ENCODE data around the gene CREB5. TPM values are rescaled to one million over a fixed set of nuclear protein-coding genes. Genes with fewer than 3 reads are reported as not detected.

The CREB5 gene
- total and polyA plus RNA-seq, 2 of the 13 experiments (the other 11 are each of a cell fraction or from before 2014, with no cell fraction given), result 0.38 to 0.71 TPM

GRCh38 chr7:28812616-28813015, 400.3 kb downstream of the CREB5 start:
- H3K4me2 ChIP-seq (ENCODE audit: low read depth, low read length), result no peak overlapping the region
- ChIA-PET POLR2A (no interaction called here), CTCF (ENCODE audit: low intra/inter-chr PET ratio, low total read pairs) (no interaction called here)
- intact Hi-C loops (cut with micrococcal nuclease; ENCODE audit: unreplicated experiment) (no loop called here), in situ Hi-C loops (cut with HindIII; ENCODE audit: extremely low pct_ligation_motif_present, low pct_unique_long_range_greater_than_20kb) (no loop called here)
- TF ChIP-seq, protein P1, sequence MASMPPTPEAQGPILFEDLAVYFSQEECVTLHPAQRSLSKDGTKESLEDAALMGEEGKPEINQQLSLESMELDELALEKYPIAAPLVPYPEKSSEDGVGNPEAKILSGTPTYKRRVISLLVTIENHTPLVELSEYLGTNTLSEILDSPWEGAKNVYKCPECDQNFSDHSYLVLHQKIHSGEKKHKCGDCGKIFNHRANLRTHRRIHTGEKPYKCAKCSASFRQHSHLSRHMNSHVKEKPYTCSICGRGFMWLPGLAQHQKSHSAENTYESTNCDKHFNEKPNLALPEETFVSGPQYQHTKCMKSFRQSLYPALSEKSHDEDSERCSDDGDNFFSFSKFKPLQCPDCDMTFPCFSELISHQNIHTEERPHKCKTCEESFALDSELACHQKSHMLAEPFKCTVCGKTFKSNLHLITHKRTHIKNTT (CRISPR knock-in tag; IDR thresholded peaks at IDR 0.05), result no peak
- TF ChIP-seq ZNF180 (CRISPR knock-in tag; IDR thresholded peaks at IDR 0.05; ENCODE audit: borderline replicate concordance, low read depth) (no peak), PITX1 (CRISPR knock-in tag; IDR thresholded peaks at IDR 0.05) (no peak), FOSL2 (CRISPR knock-in tag; IDR thresholded peaks at IDR 0.05) (no peak), ZFP37 (CRISPR knock-in tag; IDR thresholded peaks at IDR 0.05; ENCODE audit: borderline replicate concordance) (no peak), ERF (CRISPR knock-in tag; IDR thresholded peaks at IDR 0.05) (no peak), ZNF83 (CRISPR knock-in tag; IDR thresholded peaks at IDR 0.05; ENCODE audit: borderline replicate concordance) (no peak)
- H3K27ac ChIP-seq (ENCODE audit: extremely low read length, insufficient read depth, low read length), result no peak overlapping the region
- no peaks in the 10 kb centered on the region for H3K4me1 ChIP-seq (ENCODE audit: insufficient read depth, low read length)
- WGBS (ENCODE audit: low lambda C conversion rate), result 78% methylated on average over 3 of the region's 3 CpGs
- no peaks in the 10 kb centered on the region for H4K20me1 ChIP-seq (ENCODE audit: insufficient read depth, low read length)
- no peak for DNase-seq (ENCODE audit: low spot score)
- no TSS peak for BruUV-seq (replicated peaks)
- ATAC-seq, result no peak
- no peaks in the 10 kb centered on the region for H3K79me2 ChIP-seq (ENCODE audit: insufficient read depth, low read length)
- no peak overlapping the region for H3K4me3 ChIP-seq (replicated peaks in 1 of 3; ENCODE audit: insufficient read depth in 1 of 3, low read depth in 2 of 3, low read length in 3 of 3)
- 0 out of 5 replicates have a peak, but pooled peaks cover 2 to 7% of the 10 kb centered on the region in 2 experiments for H3K27me3 ChIP-seq (ENCODE audit: control insufficient read depth in 1 of 2, insufficient read depth in 2 of 2, low read length in 2 of 2)
- H3K36me3 ChIP-seq (replicated peaks in 1 of 2; ENCODE audit: control insufficient read depth in 1 of 2, insufficient read depth in 2 of 2, low read length in 2 of 2), result no peaks in the 10 kb centered on the region
- no peak overlapping the region for H2AFZ ChIP-seq (ENCODE audit: low read length)
- H3K9ac ChIP-seq (ENCODE audit: insufficient read depth, low read depth, low read length), result no peak overlapping the region
- no peak for FAIRE-seq
- H3K9me3 ChIP-seq (ENCODE audit: low read length), result no peaks in the 10 kb centered on the region

GRCh38 chr7:28813243-28813962, 401.1 kb downstream of the CREB5 start:
- no peak for TF ChIP-seq TP53 (CRISPR knock-in tag; conservative IDR thresholded peaks at IDR 0.05)
- no peak for TF ChIP-seq ZNF143 (CRISPR knock-in tag; IDR thresholded peaks at IDR 0.05)
- no peak for TF ChIP-seq MED1 (CRISPR knock-in tag; IDR thresholded peaks at IDR 0.05)
- no peak for TF ChIP-seq RFX3 (CRISPR knock-in tag; IDR thresholded peaks at IDR 0.05)
- TF ChIP-seq SMYD3 (CRISPR knock-in tag; IDR thresholded peaks at IDR 0.05), result no peak
- no peak for TF ChIP-seq PHF20 (CRISPR knock-in tag; IDR thresholded peaks at IDR 0.05)
- no peak for TF ChIP-seq XRCC5 (optimal IDR thresholded peaks at IDR 0.05; ENCODE audit: low read length)
- no peak for TF ChIP-seq ZNF816 (CRISPR knock-in tag; IDR thresholded peaks at IDR 0.05; ENCODE audit: borderline replicate concordance)
- TF ChIP-seq NFYB (CRISPR knock-in tag; IDR thresholded peaks at IDR 0.05), result no peak
- Histone ChIP-seq H3K27me3 (ENCODE audit: control insufficient read depth in 1 of 2, insufficient read depth in 2 of 2, low read length in 2 of 2) (0 out of 5 replicates have a peak, but pooled peaks cover 0 to 7% of the 10 kb centered on the region in 2 experiments), H3K79me2 (ENCODE audit: insufficient read depth, low read length) (no peaks in the 10 kb centered on the region), H3K4me3 (replicated peaks in 1 of 3; ENCODE audit: insufficient read depth in 1 of 3, low read depth in 2 of 3, low read length in 3 of 3) (no peak overlapping the region), H2AFZ (ENCODE audit: low read length) (no peak overlapping the region), H3K36me3 (replicated peaks in 1 of 2; ENCODE audit: control insufficient read depth in 1 of 2, insufficient read depth in 2 of 2, low read length in 2 of 2) (no peaks in the 10 kb centered on the region), H3K27ac (ENCODE audit: extremely low read length, insufficient read depth, low read length) (no peak overlapping the region), H3K4me1 (ENCODE audit: insufficient read depth, low read length) (no peaks in the 10 kb centered on the region), H3K9ac (ENCODE audit: insufficient read depth, low read depth, low read length) (no peak overlapping the region), H4K20me1 (ENCODE audit: insufficient read depth, low read length) (no peaks in the 10 kb centered on the region), H3K9me3 (ENCODE audit: low read length) (no peaks in the 10 kb centered on the region), H3K4me2 (ENCODE audit: low read depth, low read length) (no peak overlapping the region)
- ChIA-PET POLR2A (no interaction called here), CTCF (ENCODE audit: low intra/inter-chr PET ratio, low total read pairs) (no interaction called here)
- intact Hi-C loops (cut with micrococcal nuclease; ENCODE audit: unreplicated experiment) (no loop called here), in situ Hi-C loops (cut with HindIII; ENCODE audit: extremely low pct_ligation_motif_present, low pct_unique_long_range_greater_than_20kb) (no loop called here)
- 40% methylated on average over 6 of the region's 6 CpGs for WGBS (ENCODE audit: low lambda C conversion rate)
- no peak for ATAC-seq
- FAIRE-seq, result no peak
- BruUV-seq (replicated peaks), result no TSS peak
- DNase-seq (ENCODE audit: low spot score), result no peak
